ENCODE measurements around the gene PIBF1.

- TF ChIP-seq CTCF (IDR thresholded peaks at IDR 0.05) (no peak), POLR2A (IDR thresholded peaks at IDR 0.05) (no peak), EP300 (IDR thresholded peaks at IDR 0.05) (no peak)
These were observed 253.0 kb downstream of the PIBF1 start for GRCh38 chr13:73034901-73035300.
